Measurements from ENCODE around the gene BPIFB1. TPM values are rescaled to one million over a fixed set of nuclear protein-coding genes. Genes with fewer than 3 reads are reported as not detected.

BPIFB1 gene
- total and polyA plus RNA-seq, 2 of the 8 experiments (the other 6 are each of a cell fraction or from before 2014, with no cell fraction given) = not detected

GRCh38 chr20:33242319-33243100 lies 40.5 kb upstream of the BPIFB1 start:
- Histone ChIP-seq H3K23me2 (ENCODE audit: low read depth, low read length) (peaks cover 3% of the 10 kb centered on the region; the same call in 1 of the 2 replicates), H3K4me2 (ENCODE audit: insufficient read depth in 1 of 2, low read depth in 2 of 2, low read length in 2 of 2) (no peak overlapping the region), H3K36me3 (ENCODE audit: control insufficient read depth in 2 of 4, insufficient read depth in 4 of 4, low read length in 3 of 4) (no peaks in the 10 kb centered on the region), H3K23ac (ENCODE audit: insufficient read length) (no peak overlapping the region), H3K4me3 (ENCODE audit: extremely low read depth in 1 of 4, insufficient read depth in 2 of 4, low read depth in 3 of 4, low read length in 4 of 4) (no peak overlapping the region), H4K20me1 (replicated peaks in 1 of 2; ENCODE audit: control insufficient read depth in 1 of 2, insufficient read depth in 2 of 2, low read length in 2 of 2) (no peaks in the 10 kb centered on the region), H4K5ac (ENCODE audit: insufficient read length, low read depth, low read length) (no peak overlapping the region), H3K79me1 (ENCODE audit: low read depth, low read length) (no peaks in the 10 kb centered on the region), H2BK5ac (ENCODE audit: low read depth, low read length) (no peak overlapping the region), H2BK12ac (ENCODE audit: low read depth, low read length) (no peak overlapping the region), H2AFZ (ENCODE audit: low read length) (no peak overlapping the region), H3K27ac (ENCODE audit: low read depth, low read length) (no peak overlapping the region), H3K18ac (ENCODE audit: extremely low read depth, low read length) (no peak overlapping the region), H4K8ac (ENCODE audit: extremely low read depth, insufficient read depth, low read length) (no peak overlapping the region), H2AK5ac (ENCODE audit: low read depth, low read length) (no peak overlapping the region), H3K56ac (replicated peaks; ENCODE audit: insufficient read length, low read depth, low read length) (no peak overlapping the region), H3K9me3 (ENCODE audit: insufficient read depth in 2 of 2, low read depth in 1 of 2, low read length in 1 of 2) (no peaks in the 10 kb centered on the region), H3K4ac (replicated peaks; ENCODE audit: insufficient read length, low read depth, low read length) (no peak overlapping the region), H3K9ac (replicated peaks in 1 of 4; ENCODE audit: extremely low read depth in 1 of 4, low read depth in 3 of 4, low read length in 3 of 4) (no peak overlapping the region), H4K91ac (replicated peaks; ENCODE audit: insufficient read length, low read length) (no peak overlapping the region), H2BK20ac (ENCODE audit: low read length) (no peak overlapping the region), H3K4me1 (replicated peaks in 1 of 4; ENCODE audit: control insufficient read depth in 3 of 4, insufficient read depth in 4 of 4, low read length in 3 of 4) (no peaks in the 10 kb centered on the region), H3K79me2 (ENCODE audit: control insufficient read depth in 1 of 2, insufficient read depth in 2 of 2, low read length in 2 of 2) (no peaks in the 10 kb centered on the region), H3K27me3 (replicated peaks in 1 of 4; ENCODE audit: control insufficient read depth in 3 of 4, extremely low read depth in 1 of 4, insufficient read depth in 3 of 4, low read length in 3 of 4) (no peaks in the 10 kb centered on the region), H2BK120ac (replicated peaks; ENCODE audit: low read depth, low read length) (no peak overlapping the region), H3K14ac (ENCODE audit: insufficient read length) (no peak overlapping the region), H2BK15ac (ENCODE audit: low read length) (no peak overlapping the region)
- ChIA-PET POLR2A (ENCODE audit: partially characterized antibody) (no interaction called here), CTCF (ENCODE audit: partially characterized antibody) (interaction anchor here (1.1 to 1.7 kb wide), 3 partner anchors 20 to 30 kb away, joined by 4 to 6 read pairs (median 5); no protein-coding TSS in a partner anchor)
- FAIRE-seq (no peak), DNase-seq (ENCODE audit: low read depth in 1 of 2, low spot score in 2 of 2) (no peak)
- WGBS, 2 experiments (ENCODE audit: extremely low coverage in 1 of 2, insufficient coverage in 1 of 2, insufficient read length in 1 of 2, insufficient replicate concordance in 2 of 2, low coverage in 1 of 2, low lambda C conversion rate in 2 of 2, missing lambda C conversion rate in 1 of 2) = 88% methylated on average over 7 of the region's 7 CpGs; no CpG with 5 or more reads in 1 of the 2 experiments
- TF ChIP-seq BRCA1 (IDR thresholded peaks at IDR 0.05; ENCODE audit: low read depth, low read length) (no peak), GABPA (IDR thresholded peaks at IDR 0.05; ENCODE audit: borderline replicate concordance, insufficient read depth, low read length) (no peak)

All from H1 (cell line).